ENCODE data around the gene CAMK4. TPM values are rescaled to one million over a fixed set of nuclear protein-coding genes. Genes with fewer than 3 reads are reported as not detected.

Gene CAMK4
- total RNA-seq, 1 experiment from 2014 or later: 6.3 TPM

DNA sequence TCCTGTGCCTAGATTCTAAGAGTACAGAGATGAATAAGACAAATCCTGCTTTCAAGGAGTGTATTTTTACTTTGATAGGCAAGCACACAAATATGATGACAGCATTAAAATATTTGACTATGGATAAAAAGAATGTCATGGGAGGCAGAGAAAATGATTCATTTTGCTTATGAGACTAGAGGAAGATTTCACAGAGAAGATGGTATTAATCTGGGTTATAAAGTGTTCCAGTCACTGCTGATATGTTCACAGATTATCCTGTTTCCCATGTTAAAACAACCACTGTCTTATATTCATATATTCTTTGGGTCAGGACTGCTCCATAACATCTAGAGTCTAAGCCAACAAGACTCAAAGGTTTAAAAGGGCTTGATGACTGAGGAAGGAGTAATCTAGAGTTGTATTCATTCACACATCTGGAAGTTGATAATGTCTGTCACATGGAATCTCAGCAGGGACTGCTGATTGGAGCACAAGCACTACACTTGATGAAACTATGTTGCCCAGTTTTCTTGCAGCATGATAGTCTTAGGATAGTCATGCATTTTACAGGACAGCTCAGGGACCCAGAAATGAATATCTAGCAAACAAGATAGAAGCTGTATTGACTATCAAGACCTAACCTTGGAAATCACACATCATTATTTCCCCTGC lies 208.8 kb downstream of the CAMK4 start:
- Mint-ChIP-seq H3K27ac (no peak overlapping the region), H3K4me3 (no peak overlapping the region), H3K36me3 (ENCODE audit: insufficient read depth in 1 of 3, low read depth in 3 of 3) (no peaks in the 10 kb centered on the region), H3K9me3 (no peaks in the 10 kb centered on the region), H3K4me1 (no peaks in the 10 kb centered on the region), H3K27me3 (ENCODE audit: low read depth) (no peaks in the 10 kb centered on the region)
- H4K5ac ChIP-seq (ENCODE audit: insufficient read length, low read depth, low read length): no peak overlapping the region
- no peak for DNase-seq
- H2BK15ac ChIP-seq (ENCODE audit: low read depth, low read length): no peak overlapping the region
- H2BK120ac ChIP-seq (ENCODE audit: low read depth, low read length, poor library complexity, severe bottlenecking): no peak overlapping the region
- H3K14ac ChIP-seq (ENCODE audit: insufficient read depth, low read length): no peak overlapping the region
- no peaks in the 10 kb centered on the region for H3K79me2 ChIP-seq (ENCODE audit: insufficient read depth, low read length)
- H4K91ac ChIP-seq (ENCODE audit: insufficient read length, low read depth, low read length): no peak overlapping the region
- no peaks in the 10 kb centered on the region for H3K79me1 ChIP-seq (ENCODE audit: insufficient read depth, low read depth, low read length, poor library complexity, severe bottlenecking)
- no peak overlapping the region for H2BK20ac ChIP-seq (ENCODE audit: low read depth, low read length, poor library complexity, severe bottlenecking)
- H4K8ac ChIP-seq (replicated peaks; ENCODE audit: insufficient read length, low read depth, low read length): no peak overlapping the region
- no peak overlapping the region for H3K9ac ChIP-seq (ENCODE audit: extremely low read depth, insufficient read length, low read length)
- no peak overlapping the region for H2AFZ ChIP-seq (ENCODE audit: low read length)
- TF ChIP-seq, protein P1, sequence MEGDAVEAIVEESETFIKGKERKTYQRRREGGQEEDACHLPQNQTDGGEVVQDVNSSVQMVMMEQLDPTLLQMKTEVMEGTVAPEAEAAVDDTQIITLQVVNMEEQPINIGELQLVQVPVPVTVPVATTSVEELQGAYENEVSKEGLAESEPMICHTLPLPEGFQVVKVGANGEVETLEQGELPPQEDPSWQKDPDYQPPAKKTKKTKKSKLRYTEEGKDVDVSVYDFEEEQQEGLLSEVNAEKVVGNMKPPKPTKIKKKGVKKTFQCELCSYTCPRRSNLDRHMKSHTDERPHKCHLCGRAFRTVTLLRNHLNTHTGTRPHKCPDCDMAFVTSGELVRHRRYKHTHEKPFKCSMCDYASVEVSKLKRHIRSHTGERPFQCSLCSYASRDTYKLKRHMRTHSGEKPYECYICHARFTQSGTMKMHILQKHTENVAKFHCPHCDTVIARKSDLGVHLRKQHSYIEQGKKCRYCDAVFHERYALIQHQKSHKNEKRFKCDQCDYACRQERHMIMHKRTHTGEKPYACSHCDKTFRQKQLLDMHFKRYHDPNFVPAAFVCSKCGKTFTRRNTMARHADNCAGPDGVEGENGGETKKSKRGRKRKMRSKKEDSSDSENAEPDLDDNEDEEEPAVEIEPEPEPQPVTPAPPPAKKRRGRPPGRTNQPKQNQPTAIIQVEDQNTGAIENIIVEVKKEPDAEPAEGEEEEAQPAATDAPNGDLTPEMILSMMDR (conservative IDR thresholded peaks at IDR 0.05): no peak
- H3K4ac ChIP-seq (ENCODE audit: low read depth, low read length): no peak overlapping the region
- no peak overlapping the region for H2BK5ac ChIP-seq (ENCODE audit: insufficient read length, low read length)
- H3K9me3 ChIP-seq (ENCODE audit: control insufficient read depth, low read depth, low read length): no peaks in the 10 kb centered on the region
- H3K4me1 ChIP-seq (ENCODE audit: insufficient read depth, low read length): no peaks in the 10 kb centered on the region
- H3K23ac ChIP-seq (ENCODE audit: insufficient read length, low read depth, low read length): no peak overlapping the region
- H3K4me2 ChIP-seq (ENCODE audit: insufficient read depth, insufficient read length, low read length): no peak overlapping the region
- H3K27ac ChIP-seq (ENCODE audit: insufficient read length, low read depth, low read length): no peak overlapping the region
- no peak overlapping the region for H2BK12ac ChIP-seq (ENCODE audit: insufficient read length, low read depth, low read length)
- H3T11ph ChIP-seq (ENCODE audit: low read length): no peak overlapping the region
- H3K18ac ChIP-seq (ENCODE audit: insufficient read length, low read depth, low read length): no peak overlapping the region
- no peak overlapping the region for H3K56ac ChIP-seq (ENCODE audit: insufficient read length, low read depth, low read length)
- H3K23me2 ChIP-seq (ENCODE audit: insufficient read length, low read depth, low read length, poor library complexity, severe bottlenecking): no peaks in the 10 kb centered on the region
- no peak overlapping the region for H2AK5ac ChIP-seq (ENCODE audit: insufficient read length, low read length)
- no peaks in the 10 kb centered on the region for H4K20me1 ChIP-seq (ENCODE audit: control insufficient read depth, insufficient read depth, insufficient read length)
- no peaks in the 10 kb centered on the region for H3K27me3 ChIP-seq (ENCODE audit: insufficient read depth, low read length)
